WTC11 (cell line): ENCODE results near the gene NAA80. TPM values are rescaled to one million over a fixed set of nuclear protein-coding genes. Genes with fewer than 3 reads are reported as not detected.

Experiments
- ATAC-seq: fragments of 200-7000 bp; cut with Tn5 transposase; 2 replicates; pipeline ENCODE4 v1.10.0; 2021; ENCODE audit warnings: mild to moderate bottlenecking, moderate library complexity
- CTCF ChIA-PET: fragments of 300-600 bp; sonication (Branson Sonifier 250); formaldehyde crosslinking; loops from one replicate; lab custom pipeline; 2021; ENCODE audit warnings: antibody characterized with exemption; lab: Charles Lee
- POLR2A ChIA-PET: fragments of 350-600 bp; sonication (Branson Sonifier 250); formaldehyde crosslinking; loops from one replicate; lab custom pipeline; 2021; ENCODE audit warnings: antibody characterized with exemption; lab: Charles Lee
- DNase-seq: peaks from one replicate; pipeline ENCODE4 v3.0.0; 2021; ENCODE audit warnings: low spot score
- H3K27ac Mint-ChIP-seq: 2 replicates; pipeline ENCODE4 v1.8.0; 2021; ENCODE audit warnings: mixed read lengths
- H3K27me3 Mint-ChIP-seq: 2 replicates; pipeline ENCODE4 v1.8.0; 2021; ENCODE audit warnings: low read depth, mild to moderate bottlenecking, moderate library complexity, mixed read lengths
- H3K36me3 Mint-ChIP-seq: 2 replicates; pipeline ENCODE4 v1.8.0; 2021; ENCODE audit warnings: mixed read lengths
- H3K4me1 Mint-ChIP-seq: 2 replicates; pipeline ENCODE4 v1.8.0; 2022; ENCODE audit warnings: mixed read lengths
- H3K4me3 Mint-ChIP-seq: 2 replicates; pipeline ENCODE4 v1.8.0; 2021; ENCODE audit warnings: mild to moderate bottlenecking, moderate library complexity, mixed read lengths
- H3K9me3 Mint-ChIP-seq: 2 replicates; pipeline ENCODE4 v1.8.0; 2021; ENCODE audit warnings: mixed read lengths
- AFF4 ChIP-seq: sonication (generic); formaldehyde crosslinking; IDR thresholded peaks from 2 replicates; pipeline ENCODE4 v1.8.1; 2023; ENCODE audit warnings: mild to moderate bottlenecking, missing genetic modification reagents, borderline replicate concordance
- ATF2 ChIP-seq: sonication (generic); formaldehyde crosslinking; IDR thresholded peaks from 2 replicates; pipeline ENCODE4 v1.8.1; 2022; ENCODE audit warnings: low read depth, missing genetic modification reagents, borderline replicate concordance
- E2F5 ChIP-seq: sonication (generic); formaldehyde crosslinking; IDR thresholded peaks from 2 replicates; pipeline ENCODE4 v1.8.1; 2022; ENCODE audit warnings: mild to moderate bottlenecking, moderate library complexity, missing genetic modification reagents
- ESRRA ChIP-seq: sonication (generic); formaldehyde crosslinking; IDR thresholded peaks from 2 replicates; pipeline ENCODE4 v1.8.1; 2022; ENCODE audit warnings: mild to moderate bottlenecking, missing genetic modification reagents, borderline replicate concordance
- FOXK1 ChIP-seq: sonication (generic); formaldehyde crosslinking; IDR thresholded peaks from 2 replicates; pipeline ENCODE4 v1.8.0; 2022; ENCODE audit warnings: mild to moderate bottlenecking, moderate library complexity, missing genetic modification reagents
- FOXP1 ChIP-seq: sonication (generic); formaldehyde crosslinking; IDR thresholded peaks from 2 replicates; pipeline ENCODE4 v1.8.0; 2022; ENCODE audit warnings: missing genetic modification reagents, mild to moderate bottlenecking, moderate library complexity, borderline replicate concordance
- HMGA2 ChIP-seq: fragments of 250-450 bp; sonication (Bioruptor Pico); IDR thresholded peaks from 2 replicates; pipeline ENCODE4 v1.4.0; 2021; ENCODE audit warnings: mild to moderate bottlenecking, moderate library complexity
- IRF1 ChIP-seq: sonication (generic); formaldehyde crosslinking; IDR thresholded peaks from 2 replicates; pipeline ENCODE4 v1.8.0; 2023; ENCODE audit warnings: missing genetic modification reagents
- IRF2 ChIP-seq: sonication (generic); formaldehyde crosslinking; IDR thresholded peaks from 2 replicates; pipeline ENCODE4 v1.8.0; 2022; ENCODE audit warnings: low read depth, missing genetic modification reagents, borderline replicate concordance
- JUN ChIP-seq: sonication (generic); formaldehyde crosslinking; IDR thresholded peaks from 2 replicates; pipeline ENCODE4 v1.8.0; 2023; ENCODE audit warnings: mild to moderate bottlenecking, missing genetic modification reagents
- NFATC4 ChIP-seq: fragments of 250-450 bp; sonication (Bioruptor Pico); IDR thresholded peaks from 2 replicates; pipeline ENCODE4 v1.9.0; 2021; ENCODE audit warnings: mild to moderate bottlenecking
- NFYB ChIP-seq: sonication (generic); formaldehyde crosslinking; conservative IDR thresholded peaks from 2 replicates; pipeline ENCODE4 v1.8.0; 2022; ENCODE audit warnings: low read depth, missing genetic modification reagents
- NR2C2 ChIP-seq: sonication (generic); formaldehyde crosslinking; IDR thresholded peaks from 2 replicates; pipeline ENCODE4 v1.8.0; 2022; ENCODE audit warnings: mild to moderate bottlenecking, missing genetic modification reagents
- SOX15 ChIP-seq: fragments of 250-450 bp; sonication (Bioruptor Pico); IDR thresholded peaks from 2 replicates; pipeline ENCODE4 v1.9.0; 2021; ENCODE audit warnings: mild to moderate bottlenecking
- USF1 ChIP-seq: sonication (generic); formaldehyde crosslinking; IDR thresholded peaks from 2 replicates; pipeline ENCODE4 v1.8.0; 2022; ENCODE audit warnings: mild to moderate bottlenecking, missing genetic modification reagents
- ZNF512 ChIP-seq: sonication (generic); formaldehyde crosslinking; IDR thresholded peaks from 2 replicates; pipeline ENCODE4 v1.8.1; 2022; ENCODE audit warnings: missing genetic modification reagents, borderline replicate concordance
- ZNF532 ChIP-seq: fragments of 250-450 bp; sonication (Bioruptor Pico); IDR thresholded peaks from 2 replicates; pipeline ENCODE4 v1.9.0; 2021; ENCODE audit warnings: mild to moderate bottlenecking, borderline replicate concordance
- ZSCAN18 ChIP-seq: fragments of 250-450 bp; sonication (Bioruptor Pico); IDR thresholded peaks from 2 replicates; pipeline ENCODE4 v2.1.2; 2022; ENCODE audit warnings: mild to moderate bottlenecking, moderate library complexity
- total RNA-seq: library from RNA; stranded (reverse); gene quantifications from 3 replicates; pipeline ENCODE4 v1.2.3, GENCODE V29; 2021

NAA80 gene
- total RNA-seq, 1 experiment from 2014 or later, result 17.3 TPM

GRCh38 chr3:50318163-50318562, 19.0 kb upstream of the NAA80 start:
- Mint-ChIP-seq H3K4me1 (peaks cover 23% of the 10 kb centered on the region), H3K27me3 (no peaks in the 10 kb centered on the region), H3K27ac (no peak overlapping the region), H3K9me3 (peaks cover 5% of the 10 kb centered on the region; the same call in 1 of the 2 replicates), H3K36me3 (peaks cover 46% of the 10 kb centered on the region), H3K4me3 (no peak overlapping the region; the same call in 1 of the 2 replicates)
- CTCF ChIA-PET, result interaction anchor here (2.1 kb wide), 1 partner anchor 15 kb away, joined by 4 read pairs; the partner anchor contains the start of gene HYAL1
- POLR2A ChIA-PET, result no interaction called here
- ATAC-seq, result no peak
- no peak for TF ChIP-seq ZNF532
- no peak for TF ChIP-seq FOXK1 (CRISPR knock-in tag)
- no peak for TF ChIP-seq ZSCAN18 (CRISPR knock-in tag)
- no peak for TF ChIP-seq USF1 (CRISPR knock-in tag)
- DNase-seq, result no peak

- Mint-ChIP-seq H3K4me3 (no peak overlapping the region), H3K36me3 (peaks cover 46% of the 10 kb centered on the region), H3K9me3 (peaks cover 5% of the 10 kb centered on the region; the same call in 1 of the 2 replicates), H3K4me1 (peaks cover 17% of the 10 kb centered on the region), H3K27me3 (no peaks in the 10 kb centered on the region)
- CTCF ChIA-PET, result interaction anchor here (2.1 kb wide), 1 partner anchor 14 kb away, joined by 4 read pairs; the partner anchor contains the start of gene HYAL1
- TF ChIP-seq SOX15 (CRISPR knock-in tag) (no peak), FOXP1 (no peak), NR2C2 (CRISPR knock-in tag) (no peak), JUN (CRISPR knock-in tag) (no peak), ESRRA (no peak), IRF1 (CRISPR knock-in tag) (no peak), AFF4 (no peak), ATF2 (CRISPR knock-in tag) (no peak), NFATC4 (CRISPR knock-in tag) (no peak), E2F5 (CRISPR knock-in tag) (no peak), IRF2 (CRISPR knock-in tag) (no peak), NFYB (no peak), ZNF512 (CRISPR knock-in tag) (no peak), HMGA2 (CRISPR knock-in tag) (no peak)
- TF ChIP-seq, all 79 proteins: peak for 0
- POLR2A ChIA-PET, result interaction anchor here (0.6 kb wide), 1 partner anchor 69 kb away, joined by 3 read pairs; no protein-coding TSS in a partner anchor
- H3K27ac Mint-ChIP-seq, result no peak overlapping the region
- DNase-seq (no peak), ATAC-seq (no peak)
These were observed 18.1 kb upstream of the NAA80 start for GRCh38 chr3:50317300-50317699.
